ENCODE measurements around the gene CALN1.
"Not testable (repeated sequence)": the region's sequence is repeated elsewhere in the genome, so short reads cannot be mapped to it uniquely, and the experiment has no call there.

CALN1 gene

DNA sequence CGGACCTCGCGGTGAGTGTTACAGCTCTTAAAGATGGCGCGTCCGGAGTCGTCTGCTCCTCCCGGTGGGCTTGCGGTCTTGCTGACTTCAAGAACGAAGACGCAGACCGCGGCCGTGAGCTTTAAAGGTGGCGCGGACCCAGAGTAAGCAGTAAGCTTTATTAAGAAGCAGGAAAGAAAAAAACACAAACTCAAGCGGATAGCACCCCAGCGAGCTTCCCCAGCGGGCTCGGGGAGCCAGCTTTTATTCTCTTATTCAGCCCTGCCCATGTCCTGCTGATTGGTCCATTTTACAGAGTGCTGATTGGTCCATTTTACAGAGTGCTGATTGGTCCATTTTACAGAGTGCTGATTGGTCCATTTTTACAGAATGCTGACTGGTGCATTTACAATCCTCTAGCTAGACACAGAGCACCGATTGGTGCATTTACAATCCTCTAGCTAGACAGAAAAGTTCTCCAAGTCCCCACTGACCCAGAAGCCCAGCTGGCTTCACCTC, at the start of gene CALN1:
CALN1 (minus strand) TSS at position 218 of the 498 bp plus-strand sequence.
- H3K36me3 Mint-ChIP-seq (ENCODE audit: low read depth); H3K27me3 Mint-ChIP-seq (ENCODE audit: low read depth); H3K9me3 Mint-ChIP-seq; H3K27ac Mint-ChIP-seq; DNase-seq (ENCODE audit: low spot score); H3K4me1 Mint-ChIP-seq (ENCODE audit: low read depth); H3K4me3 Mint-ChIP-seq: not testable (repeated sequence)

DNA sequence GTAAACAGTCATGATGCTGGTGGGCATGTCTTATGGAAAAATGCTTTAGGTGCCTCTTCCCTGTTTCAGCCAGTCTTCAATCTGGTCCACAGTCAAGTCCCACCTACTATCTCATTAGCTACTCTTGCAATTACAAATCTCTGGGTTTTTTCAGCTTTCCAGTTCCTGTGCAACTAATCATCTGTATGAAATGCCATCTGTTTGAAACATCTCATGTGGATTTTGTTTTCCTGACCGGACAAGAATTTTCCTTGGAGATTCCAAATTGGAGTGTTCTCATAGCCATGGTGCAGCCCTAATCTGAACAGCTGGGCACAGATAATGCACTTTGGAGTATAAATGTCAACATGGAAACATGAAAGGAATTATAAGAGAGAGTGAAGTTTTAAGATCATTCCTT, 41.3 kb upstream of the CALN1 start:
- no peaks in the 10 kb centered on the region for H3K36me3 Mint-ChIP-seq (ENCODE audit: low read depth)
- DNase-seq (ENCODE audit: low spot score): no peak

DNA sequence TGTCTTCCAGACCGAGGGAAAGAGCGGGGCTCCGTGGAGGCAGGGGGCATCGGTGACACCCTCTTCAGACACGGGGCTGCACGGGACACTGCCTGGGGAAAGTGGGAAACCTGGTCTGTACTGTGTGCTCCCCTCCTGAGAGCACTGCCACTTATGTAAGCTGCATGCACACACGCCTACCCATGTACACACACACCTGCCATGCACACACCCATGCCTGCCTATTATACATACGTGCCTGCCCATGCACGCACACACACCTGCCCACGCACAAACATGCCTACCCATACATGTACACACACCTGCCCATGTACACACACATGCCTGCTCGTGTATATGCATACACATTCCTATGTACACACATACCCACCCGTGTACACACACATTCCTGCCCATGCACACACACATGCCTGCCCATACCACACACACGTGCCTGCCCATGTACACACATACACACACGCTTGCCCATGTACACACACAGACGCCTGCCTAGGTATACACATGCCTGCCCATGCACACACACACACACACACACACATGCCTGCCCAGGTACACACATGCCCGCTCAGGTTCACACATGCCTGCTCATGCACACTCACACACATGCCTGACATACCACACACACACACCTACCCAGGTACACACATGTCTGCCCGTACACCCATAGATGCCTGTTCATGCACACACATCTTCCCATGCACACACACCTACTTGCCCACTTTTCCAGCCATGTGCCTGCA, 35.5 kb upstream of the CALN1 start:
- H3K27me3 Mint-ChIP-seq (ENCODE audit: low read depth): no peaks in the 10 kb centered on the region
- DNase-seq (ENCODE audit: low spot score): no peak
- no peaks in the 10 kb centered on the region for H3K4me1 Mint-ChIP-seq (ENCODE audit: low read depth)
- H3K27ac Mint-ChIP-seq: no peak overlapping the region
- H3K36me3 Mint-ChIP-seq (ENCODE audit: low read depth): no peaks in the 10 kb centered on the region
- H3K9me3 Mint-ChIP-seq: no peaks in the 10 kb centered on the region
- H3K4me3 Mint-ChIP-seq: no peak overlapping the region

More for the DNA sequence above, 41.3 kb upstream of the CALN1 start:
- H3K4me3 Mint-ChIP-seq: no peak overlapping the region
- no peaks in the 10 kb centered on the region for H3K4me1 Mint-ChIP-seq (ENCODE audit: low read depth)
- H3K27me3 Mint-ChIP-seq (ENCODE audit: low read depth): no peaks in the 10 kb centered on the region
- H3K27ac Mint-ChIP-seq: no peak overlapping the region
- H3K9me3 Mint-ChIP-seq: no peaks in the 10 kb centered on the region

DNA sequence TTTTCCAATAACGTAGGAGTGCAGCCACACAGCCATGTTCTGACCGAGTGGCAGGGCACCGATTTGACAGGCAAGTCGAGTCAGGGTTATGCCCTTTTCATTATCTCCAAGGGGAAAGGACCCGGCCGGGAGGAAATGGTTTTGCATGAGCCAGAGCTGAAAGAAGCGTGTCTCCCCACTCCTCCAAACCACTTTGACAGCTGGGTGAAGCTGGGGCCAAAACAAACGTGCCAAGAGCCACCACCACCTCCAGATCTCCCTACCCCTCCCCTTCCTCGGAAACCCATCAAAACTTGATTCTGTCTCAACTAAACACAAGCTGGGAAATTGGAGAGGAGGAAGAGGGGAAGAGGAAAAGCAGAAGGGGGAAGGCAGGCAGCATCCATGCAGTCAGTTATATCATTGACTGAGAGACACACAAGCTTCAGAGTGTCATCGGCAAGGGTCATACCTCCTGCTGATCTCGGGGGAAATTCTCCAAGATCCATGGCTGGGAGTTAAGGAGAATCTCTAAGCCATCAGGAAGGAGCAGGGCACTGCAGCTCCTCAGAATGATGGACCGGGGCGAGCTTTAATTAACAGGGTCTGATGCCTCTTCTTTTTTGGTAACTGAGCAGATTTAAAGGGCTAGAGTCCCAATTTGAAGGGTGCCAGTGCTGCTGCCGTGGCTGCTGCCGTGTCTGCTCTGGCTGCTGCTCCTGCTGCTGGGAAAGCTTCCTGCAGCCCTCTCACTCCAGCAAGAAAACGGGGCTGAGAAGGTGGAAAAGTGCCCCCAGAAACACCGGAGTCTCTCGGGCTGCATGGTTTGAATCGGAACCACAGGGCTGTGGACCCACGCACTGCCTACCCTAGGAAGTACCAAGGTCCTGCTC, 34.7 kb upstream of the CALN1 start:
- H3K4me3 Mint-ChIP-seq: no peak overlapping the region
- H3K27ac Mint-ChIP-seq: no peak overlapping the region
- DNase-seq (ENCODE audit: low spot score): no peak
- no peaks in the 10 kb centered on the region for H3K4me1 Mint-ChIP-seq (ENCODE audit: low read depth)
- no peaks in the 10 kb centered on the region for H3K9me3 Mint-ChIP-seq
- H3K27me3 Mint-ChIP-seq (ENCODE audit: low read depth): no peaks in the 10 kb centered on the region
- no peaks in the 10 kb centered on the region for H3K36me3 Mint-ChIP-seq (ENCODE audit: low read depth)

DNA sequence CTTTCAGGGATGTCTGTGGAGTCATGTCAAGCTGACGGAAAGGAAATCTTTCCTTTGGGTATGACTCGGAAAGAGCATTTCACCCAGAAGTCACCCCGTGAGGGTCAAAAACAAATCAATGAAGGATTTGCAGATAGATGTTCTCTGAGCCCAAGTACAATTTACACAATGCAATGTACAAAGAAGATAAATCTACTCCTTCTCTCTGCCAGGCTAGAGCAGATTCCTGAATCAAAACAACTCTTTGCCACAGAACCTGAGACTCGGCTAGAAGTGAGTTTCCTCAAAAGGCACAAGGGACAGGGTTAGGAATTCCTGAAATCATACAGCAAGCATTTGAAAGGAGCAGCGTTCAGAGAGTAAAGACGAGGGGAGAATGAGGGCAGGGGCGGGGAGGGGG, 34.0 kb upstream of the CALN1 start:
- Mint-ChIP-seq H3K4me1 (ENCODE audit: low read depth) (no peaks in the 10 kb centered on the region), H3K27ac (no peak overlapping the region), H3K4me3 (no peak overlapping the region), H3K36me3 (ENCODE audit: low read depth) (no peaks in the 10 kb centered on the region), H3K9me3 (no peaks in the 10 kb centered on the region), H3K27me3 (ENCODE audit: low read depth) (no peaks in the 10 kb centered on the region)
- DNase-seq (ENCODE audit: low spot score): no peak

DNA sequence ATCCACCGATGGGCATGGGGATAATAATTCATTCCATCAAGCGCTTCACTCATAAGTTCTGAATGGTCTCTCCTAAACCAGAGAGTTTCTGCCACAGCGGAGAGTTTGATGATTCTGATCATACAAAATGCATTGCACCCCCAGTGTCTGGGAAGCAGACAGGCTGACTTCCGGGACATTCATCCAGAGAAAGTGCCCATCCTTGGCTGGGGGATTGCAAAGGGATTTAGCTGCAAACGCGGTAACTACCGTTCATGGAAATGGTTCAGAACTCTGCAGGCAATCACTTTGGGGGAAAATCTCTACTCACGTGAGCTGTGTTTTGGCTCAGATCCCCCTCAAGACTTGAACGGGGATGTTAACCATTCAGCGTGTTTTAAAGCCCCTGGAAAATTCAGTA, 33.4 kb upstream of the CALN1 start:
- H3K4me1 Mint-ChIP-seq (ENCODE audit: low read depth): no peaks in the 10 kb centered on the region
- no peak overlapping the region for H3K4me3 Mint-ChIP-seq
- DNase-seq (ENCODE audit: low spot score): no peak
- no peaks in the 10 kb centered on the region for H3K9me3 Mint-ChIP-seq
- H3K36me3 Mint-ChIP-seq (ENCODE audit: low read depth): no peaks in the 10 kb centered on the region
- no peaks in the 10 kb centered on the region for H3K27me3 Mint-ChIP-seq (ENCODE audit: low read depth)
- no peak overlapping the region for H3K27ac Mint-ChIP-seq

DNA sequence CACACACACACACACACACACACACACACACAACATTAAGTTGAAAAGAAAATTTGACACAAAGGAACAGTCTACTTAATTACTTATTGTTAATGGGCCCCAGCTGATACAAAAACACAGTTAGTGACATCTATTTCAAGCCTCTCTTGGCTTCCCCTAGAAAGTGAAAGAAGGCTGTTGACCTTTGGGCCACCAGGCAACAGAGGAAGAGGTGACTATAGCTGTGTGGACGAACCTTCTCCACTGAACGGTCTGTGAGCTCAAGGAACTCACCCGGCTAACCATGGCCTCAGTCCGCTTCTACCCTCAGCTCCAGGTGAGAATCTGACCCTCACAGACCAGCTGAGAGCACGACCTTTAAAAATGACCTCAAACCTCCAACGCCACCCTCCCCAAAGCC, 32.9 kb upstream of the CALN1 start:
- Mint-ChIP-seq H3K9me3 (no peaks in the 10 kb centered on the region), H3K4me1 (ENCODE audit: low read depth) (no peaks in the 10 kb centered on the region), H3K4me3 (no peak overlapping the region), H3K27ac (no peak overlapping the region), H3K36me3 (ENCODE audit: low read depth) (no peaks in the 10 kb centered on the region), H3K27me3 (ENCODE audit: low read depth) (no peaks in the 10 kb centered on the region)
- DNase-seq (ENCODE audit: low spot score): no peak

DNA sequence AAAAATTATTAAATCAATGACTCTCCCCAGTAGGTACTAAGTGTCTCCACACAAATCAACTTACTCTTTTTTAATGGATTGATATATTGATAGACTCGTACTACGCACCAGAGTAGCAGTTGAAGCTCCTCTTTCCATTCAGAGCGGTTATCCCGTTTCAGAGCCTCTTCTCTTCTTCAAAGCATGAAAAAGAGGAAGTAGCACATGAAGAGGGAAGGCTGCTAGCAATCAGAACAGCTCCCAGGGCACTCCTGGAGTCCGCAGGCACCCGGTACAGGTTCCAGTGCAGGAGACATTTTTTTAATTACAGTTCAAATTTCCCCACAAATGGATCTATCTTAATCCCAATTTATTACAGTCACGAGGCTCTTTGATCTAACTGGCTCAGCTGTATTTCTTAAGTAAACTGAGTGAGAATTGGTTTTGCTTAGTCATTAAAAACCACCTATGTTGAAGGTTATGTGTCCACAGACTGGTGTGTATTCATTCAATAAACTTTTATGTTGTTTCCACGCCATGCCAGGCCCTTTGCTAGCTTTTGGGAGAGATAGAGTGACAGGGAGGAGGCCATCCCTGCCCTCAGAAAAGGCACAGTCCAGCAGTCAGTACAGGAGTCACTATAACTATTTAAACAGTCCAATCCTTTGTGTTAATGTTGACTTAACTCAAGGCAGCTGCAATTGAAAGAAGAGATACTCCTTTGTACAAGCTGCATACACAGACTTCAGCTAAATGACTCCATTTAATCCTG, 32.1 kb upstream of the CALN1 start:
- Mint-ChIP-seq H3K4me3 (no peak overlapping the region), H3K4me1 (ENCODE audit: low read depth) (no peaks in the 10 kb centered on the region), H3K36me3 (ENCODE audit: low read depth) (no peaks in the 10 kb centered on the region), H3K27me3 (ENCODE audit: low read depth) (no peaks in the 10 kb centered on the region), H3K9me3 (no peaks in the 10 kb centered on the region), H3K27ac (no peak overlapping the region)
- no peak for DNase-seq (ENCODE audit: low spot score)

DNA sequence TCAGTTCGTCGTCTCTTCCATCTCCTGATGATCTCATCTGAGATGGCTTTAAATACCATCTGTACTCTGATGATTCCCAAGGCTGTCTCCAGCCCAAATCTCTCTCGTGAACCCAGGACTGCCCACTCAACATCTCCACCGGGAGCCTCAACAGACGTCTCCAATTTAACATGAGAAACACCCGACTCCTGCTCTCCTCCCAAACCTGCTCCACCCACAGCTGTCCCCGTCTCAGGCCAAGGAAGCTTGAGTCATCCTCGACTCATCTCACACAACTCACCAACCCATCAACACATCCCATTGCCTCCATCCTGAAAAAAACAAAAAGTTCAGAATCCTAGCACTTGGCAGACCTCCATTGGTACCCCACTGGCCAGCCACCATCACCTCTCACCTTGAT, 29.7 kb upstream of the CALN1 start:
- Mint-ChIP-seq H3K9me3 (no peaks in the 10 kb centered on the region), H3K27me3 (ENCODE audit: low read depth) (no peaks in the 10 kb centered on the region), H3K36me3 (ENCODE audit: low read depth) (no peaks in the 10 kb centered on the region), H3K4me1 (ENCODE audit: low read depth) (no peaks in the 10 kb centered on the region), H3K4me3 (no peak overlapping the region), H3K27ac (no peak overlapping the region)
- no peak for DNase-seq (ENCODE audit: low spot score)

DNA sequence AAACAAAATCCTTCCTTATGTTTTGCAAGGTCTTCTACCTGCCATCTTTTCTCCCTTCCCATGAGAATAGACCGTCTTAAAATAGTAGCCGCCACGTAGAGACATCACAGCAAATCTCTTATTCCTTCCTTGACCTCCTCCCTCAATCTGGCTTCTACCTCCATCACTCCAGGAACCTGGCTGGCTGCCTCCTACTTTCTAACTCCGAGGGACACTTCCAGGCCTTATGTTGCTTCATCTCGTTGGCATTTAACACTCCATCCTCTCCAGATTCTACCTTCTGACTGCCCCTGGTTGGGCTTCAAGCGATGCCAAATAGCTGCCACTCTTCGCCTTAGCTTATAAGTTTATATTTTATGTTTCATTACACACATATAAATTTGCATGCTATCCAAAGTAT, 26.4 kb upstream of the CALN1 start:
- no peaks in the 10 kb centered on the region for H3K27me3 Mint-ChIP-seq (ENCODE audit: low read depth)
- no peaks in the 10 kb centered on the region for H3K9me3 Mint-ChIP-seq
- no peak for DNase-seq (ENCODE audit: low spot score)
- no peak overlapping the region for H3K4me3 Mint-ChIP-seq
- no peaks in the 10 kb centered on the region for H3K36me3 Mint-ChIP-seq (ENCODE audit: low read depth)
- no peak overlapping the region for H3K27ac Mint-ChIP-seq
- H3K4me1 Mint-ChIP-seq (ENCODE audit: low read depth): no peaks in the 10 kb centered on the region

DNA sequence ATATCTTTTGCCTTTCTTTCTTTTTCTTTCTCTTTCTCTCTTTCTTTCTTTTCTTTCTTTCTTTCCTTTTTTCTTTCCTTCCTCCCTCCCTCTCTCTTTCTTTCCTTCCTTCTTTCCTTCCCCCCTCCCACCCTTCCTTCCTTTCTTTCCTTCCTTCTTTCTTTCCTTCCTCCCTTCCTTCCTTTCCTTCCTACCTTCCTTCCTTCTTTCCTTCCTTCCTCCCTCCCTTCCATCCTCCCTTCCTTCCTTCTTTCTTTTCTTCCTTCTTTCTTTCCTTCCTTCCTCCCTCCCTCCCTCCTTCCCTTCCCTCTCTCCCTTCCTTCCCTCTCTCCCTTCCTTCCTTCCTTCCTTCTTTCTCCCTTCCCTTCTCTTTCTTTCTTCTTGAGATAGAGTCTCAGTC, 25.5 kb upstream of the CALN1 start:
- Mint-ChIP-seq H3K4me1 (ENCODE audit: low read depth) (no peaks in the 10 kb centered on the region), H3K27me3 (ENCODE audit: low read depth) (no peaks in the 10 kb centered on the region), H3K4me3 (no peak overlapping the region), H3K27ac (no peak overlapping the region), H3K36me3 (ENCODE audit: low read depth) (no peaks in the 10 kb centered on the region), H3K9me3 (no peaks in the 10 kb centered on the region)
- no peak for DNase-seq (ENCODE audit: low spot score)

DNA sequence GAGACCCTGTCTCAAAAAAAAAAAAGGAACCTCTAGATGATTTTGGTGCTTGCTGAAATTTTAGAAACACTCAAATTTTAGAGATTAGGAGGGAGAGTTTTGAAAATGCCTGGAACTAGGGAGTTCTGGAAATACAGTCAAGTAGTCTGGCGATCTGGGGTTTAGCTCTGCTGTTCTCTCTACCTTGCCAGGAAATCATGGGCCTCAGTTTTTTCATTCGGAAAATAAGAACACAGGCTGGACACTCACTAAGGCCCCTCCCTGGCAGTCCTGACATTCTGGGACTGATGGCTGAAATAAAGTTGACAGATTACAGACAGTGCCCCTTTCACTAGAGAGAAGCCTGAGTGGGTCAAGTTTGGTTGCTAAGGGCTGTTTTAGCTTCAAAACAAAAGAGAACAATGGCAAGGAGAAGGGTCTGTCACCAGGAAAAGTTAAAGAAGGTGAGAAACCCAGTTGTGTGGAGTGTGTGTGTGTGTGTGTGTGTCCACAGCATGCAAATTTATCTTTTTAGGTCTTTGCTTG, 25.0 kb upstream of the CALN1 start:
- H3K36me3 Mint-ChIP-seq (ENCODE audit: low read depth): no peaks in the 10 kb centered on the region

DNA sequence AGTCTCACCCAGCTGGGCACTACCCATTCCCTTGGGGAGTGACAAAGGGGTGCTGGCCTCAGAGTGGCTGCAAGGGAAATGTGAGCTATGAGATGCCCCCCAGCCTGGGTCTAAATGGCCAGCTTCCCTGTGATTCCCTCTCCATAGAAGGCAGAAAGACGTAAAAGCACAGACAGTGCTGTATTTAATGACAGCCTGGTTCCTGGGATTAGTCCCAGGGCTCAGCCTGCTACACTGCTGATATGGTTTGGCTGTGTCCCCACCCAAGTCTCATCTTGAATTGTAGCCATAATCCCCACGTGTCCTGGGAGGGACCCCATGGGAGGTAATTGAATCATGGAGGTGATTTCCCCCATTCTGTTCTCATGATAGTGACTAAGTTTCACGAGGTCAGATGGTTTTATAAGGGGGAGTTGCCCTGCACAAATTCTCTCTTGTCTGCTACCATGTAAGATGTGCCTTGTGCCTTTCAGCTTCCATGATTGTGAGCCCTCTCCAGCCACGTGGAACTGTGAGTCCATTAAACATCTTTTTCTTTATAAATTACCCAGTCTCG, 23.9 kb upstream of the CALN1 start:
- no peak overlapping the region for H3K4me3 Mint-ChIP-seq
- no peak overlapping the region for H3K27ac Mint-ChIP-seq
- H3K4me1 Mint-ChIP-seq (ENCODE audit: low read depth): no peaks in the 10 kb centered on the region
- H3K9me3 Mint-ChIP-seq: no peaks in the 10 kb centered on the region
- DNase-seq (ENCODE audit: low spot score): no peak
- no peaks in the 10 kb centered on the region for H3K27me3 Mint-ChIP-seq (ENCODE audit: low read depth)
- H3K36me3 Mint-ChIP-seq (ENCODE audit: low read depth): no peaks in the 10 kb centered on the region

More for the DNA sequence above, 25.0 kb upstream of the CALN1 start:
- Mint-ChIP-seq H3K9me3 (no peaks in the 10 kb centered on the region), H3K27ac (no peak overlapping the region), H3K27me3 (ENCODE audit: low read depth) (no peaks in the 10 kb centered on the region), H3K4me3 (no peak overlapping the region), H3K4me1 (ENCODE audit: low read depth) (no peaks in the 10 kb centered on the region)
- no peak for DNase-seq (ENCODE audit: low spot score)

Data from T-helper 2 cell treated with Interferon-gamma antibody and Interleukin-4, amounts not matched to agents 5 μg/mL and 100 μg/mL, for 36 hours (primary cell).